Neural cell (in vitro differentiated cells): ENCODE results near the gene KLF13. TPM values are rescaled to one million over a fixed set of nuclear protein-coding genes. Genes with fewer than 3 reads are reported as not detected.

Source experiments
- H2AFZ ChIP-seq: fragments of 200-600, 300-800 bp; sonication (generic), shearing (Covaris generic); 2 replicates; pipeline ENCODE4 v1.6.0; 2014; ENCODE audit warnings: low read depth, mild to moderate bottlenecking, antibody characterized with exemption, low read length, moderate library complexity
- H3F3A ChIP-seq: fragments of 200-600 bp; shearing (Covaris generic); 2 replicates; pipeline ENCODE4 v1.6.1; 2016; ENCODE audit warnings: mild to moderate bottlenecking, moderate library complexity, mixed read lengths, antibody characterized with exemption, low read length; ENCODE audit not compliant: insufficient read depth, poor library complexity, severe bottlenecking
- H3K27ac ChIP-seq: fragments of 200-600, 300-800 bp; sonication (generic), shearing (Covaris generic); 2 replicates; pipeline ENCODE4 v1.5.1; 2014; ENCODE audit warnings: mild to moderate bottlenecking, low read length, moderate library complexity
- H3K27me3 ChIP-seq: fragments of 300-800, 200-600 bp; sonication (generic), shearing (Covaris generic); 2 replicates; pipeline ENCODE4 v1.6.0; 2014; ENCODE audit warnings: mild to moderate bottlenecking, low read depth, low read length, moderate library complexity; ENCODE audit not compliant: insufficient read depth
- H3K36me3 ChIP-seq: fragments of 300-800, 200-600 bp; sonication (generic), shearing (Covaris generic); 2 replicates; pipeline ENCODE4 v1.5.1; 2014; ENCODE audit warnings: mild to moderate bottlenecking, antibody characterized with exemption, low read length, moderate library complexity; ENCODE audit not compliant: insufficient read depth
- H3K4me2 ChIP-seq: fragments of 300-800, 200-600 bp; sonication (generic), shearing (Covaris generic); 2 replicates; pipeline ENCODE4 v1.6.0; 2014; ENCODE audit warnings: mild to moderate bottlenecking, low read length
- H3K4me3 ChIP-seq: fragments of 300-800, 200-600 bp; sonication (generic), shearing (Covaris generic); 2 replicates; pipeline ENCODE4 v1.5.1; 2014; ENCODE audit warnings: mild to moderate bottlenecking, low read length, moderate library complexity
- H3K79me2 ChIP-seq: fragments of 200-600 bp; shearing (Covaris generic); replicated peaks from 2 replicates; pipeline ENCODE4 v1.6.0; 2014; ENCODE audit warnings: mild to moderate bottlenecking, low read length, moderate library complexity; ENCODE audit not compliant: insufficient read depth
- H3K9ac ChIP-seq: fragments of 300-800, 200-600 bp; sonication (generic), shearing (Covaris generic); 2 replicates; pipeline ENCODE4 v1.6.1; 2016; ENCODE audit warnings: mild to moderate bottlenecking, low read length, mixed read lengths
- H3K9me2 ChIP-seq: fragments of 200-600 bp; shearing (Covaris generic); 2 replicates; pipeline ENCODE4 v1.6.1; 2016; ENCODE audit warnings: mild to moderate bottlenecking, low read length, mixed read lengths; ENCODE audit not compliant: insufficient read depth
- H3K9me3 ChIP-seq: fragments of 200-600, 300-800 bp; sonication (generic), shearing (Covaris generic); 2 replicates; pipeline ENCODE4 v1.6.1; 2016; ENCODE audit warnings: mild to moderate bottlenecking, mixed run types, low read length, moderate library complexity, mixed read lengths
- H4K20me1 ChIP-seq: fragments of 200-600 bp; shearing (Covaris generic); 2 replicates; pipeline ENCODE4 v1.6.1; 2016; ENCODE audit warnings: mild to moderate bottlenecking, mixed run types; ENCODE audit not compliant: insufficient read depth
- CTCF ChIP-seq: fragments of 450-650 bp; IDR thresholded peaks from 2 replicates; pipeline ENCODE4 v1.5.1; 2014; ENCODE audit warnings: antibody characterized with exemption, mild to moderate bottlenecking, moderate library complexity; ENCODE audit not compliant: poor library complexity, severe bottlenecking
- EP300 ChIP-seq: fragments of 450-650 bp; conservative IDR thresholded peaks from 2 replicates; pipeline ENCODE4 v1.6.1; 2014; ENCODE audit warnings: antibody characterized with exemption, mild to moderate bottlenecking, moderate library complexity; ENCODE audit not compliant: poor library complexity, severe bottlenecking
- EZH2 ChIP-seq: fragments of 200-600, 300-800 bp; shearing (Covaris generic), sonication (generic); IDR thresholded peaks from 2 replicates; pipeline ENCODE4 v1.6.1; 2014; ENCODE audit warnings: antibody characterized with exemption, low read length, borderline replicate concordance, mild to moderate bottlenecking; ENCODE audit not compliant: insufficient read depth, poor library complexity, severe bottlenecking
- MXI1 ChIP-seq: fragments of 450-650 bp; conservative IDR thresholded peaks from 2 replicates; pipeline ENCODE4 v1.6.1; 2014; ENCODE audit warnings: antibody characterized with exemption, mild to moderate bottlenecking; ENCODE audit not compliant: poor library complexity, severe bottlenecking
- POLR2AphosphoS5 ChIP-seq: IDR thresholded peaks from 2 replicates; pipeline ENCODE4 v1.6.1; 2012
- RAD21 ChIP-seq: fragments of 450-650 bp; conservative IDR thresholded peaks from 2 replicates; pipeline ENCODE4 v1.6.1; 2014; ENCODE audit warnings: antibody characterized with exemption, mild to moderate bottlenecking, moderate library complexity
- REST ChIP-seq: IDR thresholded peaks from 2 replicates; pipeline ENCODE4 v1.6.1; 2012; ENCODE audit warnings: borderline replicate concordance
- SMC3 ChIP-seq: fragments of 450-650 bp; conservative IDR thresholded peaks from 2 replicates; pipeline ENCODE4 v1.6.1; 2014; ENCODE audit warnings: antibody characterized with exemption, mild to moderate bottlenecking, moderate library complexity; ENCODE audit not compliant: poor library complexity
- TAF1 ChIP-seq: IDR thresholded peaks from 2 replicates; pipeline ENCODE4 v1.6.1; 2012; ENCODE audit warnings: low read depth
- polyA plus RNA-seq: library from polyadenylated mRNA; depleted of rRNA; stranded (reverse); fragments of >200 nt; gene quantifications from 2 replicates; pipeline ENCODE4 v1.2.3, GENCODE V29; 2014

The KLF13 gene
- polyA plus RNA-seq, 1 donor from 2014 or later: 17.0 TPM

- Histone ChIP-seq H3K9ac (no peak overlapping the region), H3K9me3 (no peaks in the 10 kb centered on the region), H3K79me2 (no peaks in the 10 kb centered on the region), H3K4me3 (no peak overlapping the region), H2AFZ (no peak overlapping the region), H3K27ac (no peak overlapping the region), H4K20me1 (no peaks in the 10 kb centered on the region), H3K9me2 (no peaks in the 10 kb centered on the region), H3F3A (no peaks in the 10 kb centered on the region), H3K4me2 (no peak overlapping the region), H3K27me3 (no peaks in the 10 kb centered on the region), H3K36me3 (no peaks in the 10 kb centered on the region)
- TF ChIP-seq RAD21 (no peak), EP300 (no peak), REST (no peak), POLR2AphosphoS5 (no peak), MXI1 (no peak), TAF1 (no peak), EZH2 (no peak), CTCF (no peak), SMC3 (no peak)
These were observed 24.5 kb upstream of the KLF13 start for GRCh38 chr15:31302029-31302657.

- Histone ChIP-seq H3K36me3 (no peaks in the 10 kb centered on the region), H3F3A (no peaks in the 10 kb centered on the region), H4K20me1 (no peaks in the 10 kb centered on the region), H3K79me2 (no peaks in the 10 kb centered on the region), H3K27ac (peak overlapping the region; percentile 83), H3K9me2 (no peaks in the 10 kb centered on the region), H3K27me3 (no peaks in the 10 kb centered on the region), H3K9ac (no peak overlapping the region), H3K9me3 (no peaks in the 10 kb centered on the region), H3K4me2 (no peak overlapping the region), H3K4me3 (no peak overlapping the region), H2AFZ (no peak overlapping the region)
- TF ChIP-seq CTCF (peak; percentile 25), REST (no peak)
These were observed 23.6 kb upstream of the KLF13 start for GRCh38 chr15:31302778-31303725.
